ENCODE data around the gene ATF7. TPM values are rescaled to one million over a fixed set of nuclear protein-coding genes. Genes with fewer than 3 reads are reported as not detected.

The ATF7 gene
- total RNA-seq, 1 donor from 2014 or later, result 30.7 TPM

DNA sequence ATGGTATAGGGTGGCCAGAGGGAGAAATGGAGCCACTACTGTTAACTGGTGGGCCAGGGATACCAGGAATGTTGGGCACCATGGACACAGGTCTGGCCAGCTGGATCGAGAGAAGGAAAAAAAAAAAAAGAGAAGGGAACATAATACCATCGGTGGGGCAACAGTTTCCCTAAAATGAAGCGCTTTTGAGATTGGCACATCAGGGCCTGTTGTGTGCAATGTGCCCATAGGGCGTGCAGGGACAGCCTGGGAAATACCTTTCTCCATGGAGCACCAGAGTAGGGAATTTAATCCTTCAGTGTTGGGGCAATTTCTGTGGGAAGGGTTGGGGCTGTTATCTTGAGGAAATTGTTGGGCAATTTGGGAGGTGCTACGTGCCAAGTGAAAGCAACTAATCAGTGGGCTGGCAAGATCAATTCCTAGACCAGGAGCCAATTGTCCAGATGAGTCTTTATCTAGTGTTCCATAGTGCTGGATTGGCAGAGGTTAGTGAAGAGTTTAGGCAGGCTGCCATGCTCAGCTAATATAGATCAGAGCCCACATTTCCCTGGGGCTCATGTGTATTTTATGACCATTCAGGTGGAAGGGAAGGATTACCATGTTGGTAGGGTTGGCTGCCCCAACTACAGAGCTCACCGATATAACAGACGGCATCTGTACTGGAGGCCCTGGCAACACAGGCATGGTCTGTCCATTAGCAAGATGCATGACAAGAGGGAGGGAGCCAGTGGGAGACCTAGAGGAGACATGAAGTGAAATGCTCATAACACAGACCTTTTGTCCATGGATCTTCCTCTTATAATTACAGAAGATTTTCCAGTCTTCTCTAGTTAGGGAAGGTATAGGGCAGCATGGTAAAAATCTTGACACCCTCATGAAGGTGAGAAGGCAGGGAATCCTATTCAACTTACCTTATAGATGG is 93.4 kb downstream of the ATF7 start:
- intact Hi-C loops (cut with micrococcal nuclease), result no loop called here

DNA sequence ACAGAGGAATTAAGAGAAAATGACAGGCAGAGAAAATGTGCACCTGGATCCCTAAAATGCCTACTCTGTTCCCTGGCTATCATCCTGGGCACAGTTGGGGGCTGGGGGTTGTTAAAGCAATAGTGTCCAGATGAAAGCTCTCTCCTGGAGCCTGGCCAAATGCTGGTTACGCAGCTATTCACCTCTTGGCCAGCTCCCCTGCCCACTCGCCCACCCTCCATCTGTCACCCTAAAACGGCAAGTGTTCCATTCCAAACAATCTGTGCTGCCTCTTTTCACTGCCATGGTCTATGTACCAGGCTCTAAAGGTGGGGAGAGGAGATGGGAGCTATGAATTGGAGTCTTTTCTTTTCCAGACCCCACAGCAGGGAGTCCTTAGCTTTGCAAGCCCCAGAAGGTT is 94.2 kb downstream of the ATF7 start:
- intact Hi-C loops (cut with micrococcal nuclease), result no loop called here

DNA sequence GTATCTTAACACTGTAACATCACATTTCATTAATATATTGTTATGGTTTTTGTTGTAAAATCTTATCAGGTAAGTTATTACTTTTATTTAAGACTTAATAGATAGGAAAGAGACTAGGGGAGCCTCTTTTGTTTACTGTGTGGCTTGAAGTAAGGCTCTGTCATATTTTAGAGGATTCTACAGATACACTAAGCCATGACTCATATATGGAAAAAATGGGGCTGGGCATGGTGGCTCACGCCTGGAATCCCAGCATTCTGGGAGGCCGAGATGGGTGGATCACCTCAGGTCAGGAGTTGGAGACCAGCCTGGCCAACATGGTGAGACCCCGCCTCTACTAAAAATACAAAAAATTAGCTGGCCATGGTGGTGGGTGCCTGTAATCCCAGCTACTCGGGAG is 95.3 kb downstream of the ATF7 start:
- intact Hi-C loops (cut with micrococcal nuclease), result no loop called here

DNA sequence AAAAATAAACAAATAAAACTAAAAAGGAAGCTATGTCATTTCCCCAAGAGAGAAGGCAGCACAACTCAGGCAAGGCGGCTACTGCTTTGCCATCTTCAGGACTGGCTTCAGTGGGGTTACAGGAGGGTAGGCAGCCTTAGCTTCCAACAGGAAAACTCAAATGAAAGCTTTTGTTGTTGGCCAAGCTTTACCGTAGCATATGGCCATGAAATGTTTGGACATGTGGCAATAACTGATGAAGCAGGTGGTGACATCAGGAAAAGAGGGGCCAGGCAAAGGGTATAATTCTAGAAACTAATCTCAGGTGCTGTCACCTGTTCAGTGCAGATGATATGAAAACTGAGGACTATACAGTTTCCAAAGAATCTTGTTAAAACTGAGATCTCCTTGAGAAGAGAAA is 96.1 kb downstream of the ATF7 start:
- intact Hi-C loops (cut with micrococcal nuclease), result no loop called here

DNA sequence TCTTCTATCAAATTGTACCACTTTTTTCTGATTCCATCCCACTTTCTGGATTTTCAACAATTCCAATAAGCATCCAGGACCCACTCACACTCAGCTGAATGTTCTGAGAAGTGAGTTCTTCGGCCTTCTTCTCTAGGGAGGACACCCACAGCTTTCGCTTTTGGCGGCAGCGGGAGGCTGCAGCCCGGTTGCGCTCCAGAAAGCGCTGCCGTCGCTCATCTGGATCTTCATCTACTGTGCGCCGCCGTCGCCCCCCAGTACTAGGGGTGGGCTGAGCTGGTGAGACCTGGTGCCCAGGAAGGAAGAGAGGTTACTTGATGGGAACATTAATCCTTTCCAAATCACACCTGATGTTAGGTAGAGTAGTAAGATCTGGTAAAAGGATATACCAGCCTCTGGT is 101.7 kb downstream of the ATF7 start:
- intact Hi-C loops (cut with micrococcal nuclease), result no loop called here

DNA sequence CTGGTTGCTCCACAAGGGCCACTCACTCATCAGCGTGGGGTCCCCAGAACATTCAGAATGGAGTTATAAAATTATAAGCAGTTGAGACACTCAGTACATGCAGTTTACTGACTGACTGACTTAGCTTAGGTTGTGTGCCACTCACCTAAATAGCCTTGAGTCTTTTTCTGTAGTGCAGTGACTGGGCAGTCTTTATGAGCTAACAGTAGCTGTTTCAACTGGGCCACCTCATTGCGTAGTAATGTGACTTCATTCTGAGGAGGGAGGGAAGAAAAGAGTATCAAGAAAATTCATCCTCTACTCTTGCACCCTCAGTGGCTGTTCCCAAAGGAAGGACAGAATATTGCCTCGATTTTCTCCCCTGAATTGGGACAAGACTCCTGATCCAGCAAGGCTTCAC is 103.1 kb downstream of the ATF7 start:
- intact Hi-C loops (cut with micrococcal nuclease), result no loop called here

DNA sequence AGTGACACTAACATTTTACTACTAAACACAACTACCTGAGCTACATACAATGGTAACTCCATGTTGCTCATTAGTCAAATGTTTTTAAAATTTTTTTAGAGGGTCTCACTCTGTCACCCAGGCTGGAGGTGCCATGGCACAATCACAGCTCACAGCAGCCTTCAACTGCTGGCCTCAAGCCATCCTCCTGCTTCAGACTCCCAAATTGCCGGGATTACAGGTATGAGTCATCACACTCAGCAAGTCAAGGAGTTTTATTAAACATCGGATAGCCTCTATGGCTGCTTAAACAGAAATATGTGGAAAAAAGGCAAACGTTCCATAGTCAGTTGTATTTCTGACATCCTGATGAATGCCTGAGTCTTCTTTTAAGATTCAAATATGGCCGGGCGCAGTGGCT is 107.8 kb downstream of the ATF7 start:
- intact Hi-C loops (cut with micrococcal nuclease), result no loop called here

DNA sequence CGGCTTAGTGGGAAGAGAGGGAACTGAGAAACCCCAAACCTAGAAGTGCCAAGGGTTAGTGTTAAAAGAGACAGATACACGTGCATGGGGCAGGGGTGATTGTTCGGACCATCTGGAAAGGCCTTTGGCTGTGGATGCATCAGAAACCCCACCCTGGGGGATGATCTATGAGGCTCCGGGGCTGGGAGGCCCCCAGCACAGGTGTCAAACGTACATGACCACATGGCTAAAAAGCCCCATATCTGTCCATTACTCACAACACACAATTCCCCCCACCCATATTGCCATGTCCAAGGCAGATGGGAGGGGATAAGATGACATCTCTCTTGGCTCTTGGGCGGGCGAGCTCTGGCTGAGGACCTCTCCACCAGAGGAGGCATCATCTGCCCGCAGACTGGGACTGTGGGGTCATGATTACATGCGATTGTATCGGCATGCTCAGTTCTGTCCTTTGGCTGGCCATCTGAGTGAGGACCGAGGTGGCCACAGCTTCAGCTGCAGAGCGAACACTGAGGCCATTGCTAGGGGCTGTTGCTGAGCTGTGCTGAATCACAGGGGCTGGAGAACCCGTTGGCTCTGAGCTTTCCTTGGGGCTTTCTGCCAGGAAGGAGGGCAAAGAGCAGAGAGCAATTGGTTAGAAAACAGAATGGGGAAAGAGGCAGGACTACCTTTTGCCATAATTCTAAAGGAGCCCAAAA is 109.3 kb downstream of the ATF7 start:
- intact Hi-C loops (cut with micrococcal nuclease), result no loop called here

DNA sequence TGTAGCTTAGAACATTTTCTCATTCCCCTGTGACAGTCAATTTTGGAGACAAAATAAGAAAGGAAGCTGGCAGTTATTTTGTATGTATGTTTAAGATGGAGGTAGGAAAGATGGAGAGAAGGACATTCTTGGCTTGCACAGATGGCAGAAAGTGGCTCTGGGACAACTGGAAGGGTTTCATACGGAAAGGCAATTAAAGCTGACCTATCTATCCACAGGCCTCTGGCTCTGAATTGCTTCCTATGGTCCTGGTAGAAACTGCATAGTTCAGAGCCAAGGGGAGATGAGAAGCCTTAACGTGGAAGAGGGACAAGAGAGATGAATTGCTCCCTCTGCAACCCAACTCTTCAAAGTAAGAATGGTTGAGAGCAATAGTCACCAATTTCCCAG is 110.9 kb downstream of the ATF7 start:
- intact Hi-C loops (cut with micrococcal nuclease), result no loop called here

DNA sequence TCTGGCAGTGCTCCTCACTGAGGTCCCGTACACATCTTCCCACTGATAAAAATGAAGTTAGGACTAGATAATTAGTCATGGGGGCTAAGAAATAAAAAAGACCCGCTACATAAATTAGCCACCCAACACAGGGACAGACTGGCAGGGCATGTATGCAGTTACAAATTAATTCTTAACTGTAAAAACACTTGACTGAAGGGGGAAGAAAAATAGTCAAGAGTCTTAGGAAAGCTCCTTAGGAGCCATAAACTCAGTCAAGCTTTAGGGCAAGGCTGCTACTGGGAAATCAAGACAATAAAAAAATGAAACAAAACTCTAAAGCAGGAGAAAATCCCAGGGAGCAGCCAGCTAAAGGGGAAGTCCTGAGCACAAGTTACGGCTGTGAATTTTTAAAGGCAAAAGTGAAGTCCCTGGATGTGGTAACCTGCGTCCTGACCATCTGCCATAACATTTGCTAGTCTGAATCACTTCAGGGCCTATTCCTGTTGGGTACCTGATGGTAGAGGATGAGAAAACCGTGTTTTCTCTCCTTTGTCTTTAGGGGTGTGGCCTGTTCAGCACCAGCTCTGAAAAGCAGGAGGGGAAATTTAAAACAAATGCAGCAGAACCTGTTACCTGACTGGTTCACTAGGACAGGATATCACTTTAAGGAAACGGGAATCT is 111.4 kb downstream of the ATF7 start:
- intact Hi-C loops (cut with micrococcal nuclease), result no loop called here

DNA sequence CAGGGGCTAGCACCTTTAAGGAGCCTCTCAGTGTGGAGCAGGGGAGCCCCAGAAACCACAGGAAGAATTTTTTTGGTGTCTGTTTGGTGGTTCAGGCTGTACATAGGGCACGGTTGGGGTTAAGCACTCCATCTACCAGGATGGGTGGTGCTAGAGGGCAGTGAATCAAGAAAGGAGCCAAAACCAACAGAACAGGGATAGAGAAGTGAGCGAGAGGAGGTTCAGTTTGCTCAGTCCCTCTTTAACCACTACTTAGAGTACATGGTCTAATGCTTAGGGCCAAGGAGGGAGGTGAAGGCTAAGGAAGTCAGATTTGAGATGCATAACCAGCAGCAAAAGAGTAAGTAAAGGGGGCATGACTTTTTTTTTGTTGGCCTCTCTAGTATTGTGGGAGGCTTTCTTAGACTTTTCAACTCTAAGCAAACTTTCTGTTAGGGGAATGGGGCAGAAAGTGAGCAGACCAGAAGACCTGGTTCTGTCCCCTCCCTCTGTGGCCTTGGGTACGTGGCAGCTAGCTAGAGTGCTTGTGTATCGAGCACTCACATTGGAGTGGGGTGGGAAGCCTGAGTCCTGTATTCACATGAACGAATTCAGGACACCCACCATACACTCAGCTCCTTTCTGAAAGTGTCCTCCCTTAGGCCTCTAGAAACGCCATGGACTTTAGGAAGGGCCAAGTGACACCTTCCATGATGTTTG is 112.3 kb downstream of the ATF7 start:
- intact Hi-C loops (cut with micrococcal nuclease), result no loop called here

DNA sequence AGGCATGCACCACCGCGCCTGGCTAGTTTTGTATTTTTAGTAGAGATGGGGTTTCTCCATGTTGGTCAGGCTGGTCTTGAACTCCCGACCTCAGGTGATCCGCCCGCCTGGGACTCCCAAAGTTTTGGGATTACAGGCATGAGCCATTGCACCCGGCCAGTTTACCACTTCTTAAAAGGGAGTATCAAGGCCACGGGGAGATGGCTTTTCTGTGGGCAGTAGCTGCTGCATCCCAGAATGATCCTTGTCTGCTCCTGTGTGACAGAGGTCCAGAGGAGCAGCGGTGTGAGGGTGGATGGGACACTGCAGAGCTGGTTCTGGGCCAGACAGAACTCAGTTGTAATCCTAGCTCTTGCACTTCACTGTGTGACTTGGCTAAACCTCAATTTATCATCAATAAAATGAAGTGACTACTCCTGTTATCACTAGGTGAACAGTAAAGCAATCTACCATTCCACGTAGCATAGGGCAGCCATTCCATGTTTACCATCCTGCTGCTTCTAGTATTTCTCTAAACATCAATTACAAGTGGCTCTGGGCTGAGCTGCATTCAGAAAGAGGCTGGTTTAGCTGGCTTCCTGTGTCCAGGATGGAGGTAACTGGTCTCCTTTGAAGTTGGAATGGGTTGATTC is 115.9 kb downstream of the ATF7 start:
- intact Hi-C loops (cut with micrococcal nuclease), result no loop called here

DNA sequence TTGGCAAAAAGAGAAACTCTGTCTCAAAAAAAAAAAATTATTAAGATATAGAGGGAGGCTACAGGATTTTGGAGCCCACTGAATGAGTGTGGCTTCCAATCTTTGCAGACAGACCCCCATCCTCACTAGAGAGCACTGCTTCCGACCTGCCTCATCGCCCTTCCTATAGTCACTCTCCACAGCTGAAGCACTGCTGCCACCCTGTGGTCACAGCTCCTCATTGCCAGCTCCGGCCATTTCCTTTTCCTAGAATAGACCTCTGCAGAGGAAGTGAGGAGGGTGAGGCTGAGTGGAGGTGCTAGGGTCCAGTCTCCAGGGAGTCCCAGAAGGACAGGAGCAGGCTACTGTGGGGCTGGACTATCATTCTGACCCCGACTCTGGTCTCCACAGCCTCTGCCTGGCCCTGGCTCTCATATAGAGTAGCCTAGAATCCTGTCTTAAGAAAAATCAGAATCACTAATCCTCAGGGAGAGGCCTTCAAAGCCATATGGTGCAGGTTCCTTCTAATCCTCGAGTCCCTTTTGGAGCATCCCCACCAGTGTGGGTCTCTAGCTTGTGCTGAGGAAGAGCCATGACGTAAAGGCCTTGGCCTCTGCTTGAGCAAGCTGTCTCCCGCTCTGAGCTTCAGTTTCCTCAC is 117.5 kb downstream of the ATF7 start:
- intact Hi-C loops (cut with micrococcal nuclease), result loop anchor here (1.0 kb wide), 3 partner anchors 8 to 156 kb away; no protein-coding TSS in a partner anchor

DNA sequence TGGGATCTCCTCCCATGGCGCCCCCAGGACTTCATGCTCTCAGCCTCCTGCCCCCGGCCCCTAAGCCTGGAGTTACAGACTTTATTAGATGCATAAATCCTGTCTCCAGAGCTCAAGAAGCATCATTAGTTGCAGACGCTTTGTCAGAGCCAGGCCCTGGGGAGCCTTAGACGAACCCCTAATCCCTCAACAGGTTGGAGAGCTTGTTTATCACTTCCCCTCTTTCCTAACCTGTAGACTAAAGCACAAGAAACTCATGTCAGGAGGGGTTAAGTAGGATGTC is 118.6 kb downstream of the ATF7 start:
- intact Hi-C loops (cut with micrococcal nuclease), result no loop called here

DNA sequence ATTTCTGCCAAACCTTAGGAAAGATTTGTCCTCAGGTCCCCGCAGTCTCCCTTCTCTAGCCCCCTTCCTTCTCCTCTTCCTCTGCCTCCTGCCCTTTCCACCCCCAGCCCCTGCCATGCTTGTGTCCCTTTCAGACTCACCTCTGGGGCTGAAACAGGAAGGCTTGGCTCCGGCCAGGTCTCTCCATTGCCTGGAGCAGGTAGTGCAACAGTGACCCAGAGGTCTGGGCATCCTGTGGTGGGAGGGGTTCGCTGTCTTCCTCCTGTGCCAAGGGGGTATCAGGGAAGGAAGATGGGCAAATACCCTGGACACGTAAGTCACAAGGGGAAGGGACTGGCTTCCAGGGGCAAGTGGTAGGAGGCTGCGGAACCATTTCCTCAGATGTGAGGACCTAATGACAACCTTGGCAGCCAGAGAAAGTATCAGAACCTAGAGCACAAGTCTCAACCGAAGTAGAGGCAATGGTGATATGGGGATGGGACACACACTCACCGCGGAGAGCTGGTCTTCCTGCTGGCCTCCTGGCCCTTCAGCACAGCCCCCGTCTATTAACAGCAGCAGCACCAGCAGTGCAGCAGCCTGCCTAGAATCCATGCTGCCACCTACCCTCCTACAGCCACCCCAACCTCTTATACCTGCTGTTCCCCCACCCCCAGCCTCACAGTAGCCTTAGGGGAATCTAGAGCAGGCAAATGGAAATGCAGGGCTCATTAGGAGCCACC is 119.1 kb downstream of the ATF7 start, which contains the start of gene NPFF:
Gene NPFF, minus strand, starts transcription at position 604 of the 722 bp plus-strand sequence. Its CDS starts 10 bp downstream, at position 594.
- intact Hi-C loops (cut with micrococcal nuclease), result no loop called here

DNA sequence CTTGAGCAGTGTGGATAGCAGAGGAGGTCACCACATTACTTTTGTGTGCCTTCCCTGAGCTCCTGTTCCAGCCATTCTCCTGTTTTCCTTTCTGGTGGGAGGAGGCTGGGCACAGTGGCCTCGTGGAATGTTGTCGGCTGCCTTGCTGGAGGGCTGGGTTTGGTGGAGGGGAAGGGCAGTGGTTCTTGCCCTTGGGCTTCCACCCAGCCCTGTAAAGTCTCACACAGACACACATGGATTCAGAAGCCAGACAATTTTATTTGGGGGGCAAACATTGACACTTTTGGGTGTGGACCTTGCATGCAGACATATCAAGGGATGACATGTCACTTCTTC is 119.8 kb downstream of the ATF7 start:
- intact Hi-C loops (cut with micrococcal nuclease), result no loop called here

DNA sequence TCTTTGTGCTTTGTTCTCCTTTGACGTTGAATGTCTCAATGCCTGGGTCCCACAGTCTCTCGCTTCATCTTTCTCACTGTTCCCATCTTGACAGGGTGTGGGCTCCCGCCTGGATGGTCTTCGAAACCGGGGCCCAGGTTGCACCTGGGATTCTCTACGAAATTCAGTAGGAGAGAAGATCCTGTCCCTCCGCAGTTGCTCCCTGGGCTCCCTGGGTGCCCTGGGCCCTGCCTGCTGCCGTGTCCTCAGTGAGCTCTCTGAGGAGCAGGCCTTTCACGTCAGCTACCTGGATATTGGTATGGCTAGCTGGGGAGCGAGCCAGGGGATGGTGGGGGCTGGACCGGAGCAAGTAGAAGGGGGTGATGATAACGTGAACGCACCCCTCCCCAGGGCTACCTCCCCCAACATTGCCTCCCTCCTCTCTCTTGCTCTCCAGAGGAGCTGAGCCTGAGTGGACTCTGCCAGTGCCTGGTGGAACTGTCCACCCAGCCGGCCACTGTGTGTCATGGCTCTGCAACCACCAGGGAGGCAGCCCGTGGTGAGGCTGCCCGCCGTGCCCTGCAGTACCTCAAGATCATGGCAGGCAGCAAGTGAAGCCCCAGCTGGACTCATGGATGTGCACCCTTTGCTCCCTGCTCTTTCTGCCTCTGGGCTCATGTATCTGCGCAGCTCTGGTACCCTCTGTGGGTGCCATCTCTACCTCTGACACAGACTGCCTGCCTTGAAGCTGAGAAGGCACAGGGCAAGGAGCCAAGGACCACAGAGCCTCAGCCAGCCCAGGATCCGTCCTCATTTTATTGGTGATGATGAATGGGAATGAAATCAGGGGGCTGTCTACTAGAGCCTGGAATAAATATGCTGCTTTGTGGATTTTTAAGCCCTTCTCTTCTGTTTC is 120.4 kb downstream of the ATF7 start:
- intact Hi-C loops (cut with micrococcal nuclease), result no loop called here

DNA sequence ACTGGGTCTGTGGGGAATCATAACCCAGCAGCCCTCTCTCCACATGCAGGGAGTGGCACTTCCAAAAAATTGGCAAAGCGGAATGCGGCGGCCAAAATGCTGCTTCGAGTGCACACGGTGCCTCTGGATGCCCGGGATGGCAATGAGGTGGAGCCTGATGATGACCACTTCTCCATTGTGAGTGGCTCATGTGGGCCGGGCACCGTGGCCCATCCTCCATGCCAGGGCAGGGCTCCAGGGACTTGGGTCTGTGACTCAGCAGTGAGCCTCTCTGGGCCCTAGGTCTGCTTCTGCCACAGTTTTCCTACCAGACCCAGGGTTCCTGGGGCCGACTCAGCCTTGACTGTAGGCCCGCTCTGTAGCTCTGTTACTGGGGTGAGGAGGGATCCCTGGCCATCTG is 121.1 kb downstream of the ATF7 start:
- intact Hi-C loops (cut with micrococcal nuclease), result no loop called here

All from T-helper 2 cell treated with Interferon-gamma antibody and Interleukin-4, amounts not matched to agents 100 ng/mL and 5 ng/mL, for 36 hours (primary cell).